H1 (cell line): ENCODE results near the gene RIPPLY3. TPM values are rescaled to one million over a fixed set of nuclear protein-coding genes. Genes with fewer than 3 reads are reported as not detected.

Experiments used
- CREB1 ChIP-seq: IDR thresholded peaks from 2 replicates; pipeline ENCODE4 v1.6.1; 2012; ENCODE audit warnings: inconsistent platforms
- GABPA ChIP-seq: IDR thresholded peaks from 2 replicates; pipeline ENCODE4 v1.6.1; 2011; ENCODE audit warnings: mild to moderate bottlenecking, low read length, moderate library complexity, borderline replicate concordance; ENCODE audit not compliant: insufficient read depth
- polyA plus RNA-seq, 7 experiments: library from polyadenylated mRNA; depleted of rRNA in 3 of 7; stranded (reverse) in 5 of 7; unstranded in 2 of 7; fragments of >200 nt in 5 of 7; fragments of 200-250 nt in 2 of 7; gene quantifications; 1 replicate in 5 of 7; 2 replicates in 1 of 7; 4 replicates in 1 of 7; pipeline versions ENCODE4 v1.2.1 to v1.2.3, GENCODE V29; 2011 to 2013; ENCODE audit warnings: missing spikeins in 2 of 7, mixed read lengths in 2 of 7
- total RNA-seq: library from RNA; stranded (reverse); fragmentation: NEBNext Ultra II Directional; extraction: Animal tissue kit (Norgen Biotek cat#: 25700); gene quantifications from 2 replicates; pipeline ENCODE4 v1.2.1, GENCODE V29; 2021

Gene RIPPLY3
- total and polyA plus RNA-seq, 2 of the 8 experiments (the other 6 are each of a cell fraction or from before 2014, with no cell fraction given), result 2.0 to 2.2 TPM

DNA sequence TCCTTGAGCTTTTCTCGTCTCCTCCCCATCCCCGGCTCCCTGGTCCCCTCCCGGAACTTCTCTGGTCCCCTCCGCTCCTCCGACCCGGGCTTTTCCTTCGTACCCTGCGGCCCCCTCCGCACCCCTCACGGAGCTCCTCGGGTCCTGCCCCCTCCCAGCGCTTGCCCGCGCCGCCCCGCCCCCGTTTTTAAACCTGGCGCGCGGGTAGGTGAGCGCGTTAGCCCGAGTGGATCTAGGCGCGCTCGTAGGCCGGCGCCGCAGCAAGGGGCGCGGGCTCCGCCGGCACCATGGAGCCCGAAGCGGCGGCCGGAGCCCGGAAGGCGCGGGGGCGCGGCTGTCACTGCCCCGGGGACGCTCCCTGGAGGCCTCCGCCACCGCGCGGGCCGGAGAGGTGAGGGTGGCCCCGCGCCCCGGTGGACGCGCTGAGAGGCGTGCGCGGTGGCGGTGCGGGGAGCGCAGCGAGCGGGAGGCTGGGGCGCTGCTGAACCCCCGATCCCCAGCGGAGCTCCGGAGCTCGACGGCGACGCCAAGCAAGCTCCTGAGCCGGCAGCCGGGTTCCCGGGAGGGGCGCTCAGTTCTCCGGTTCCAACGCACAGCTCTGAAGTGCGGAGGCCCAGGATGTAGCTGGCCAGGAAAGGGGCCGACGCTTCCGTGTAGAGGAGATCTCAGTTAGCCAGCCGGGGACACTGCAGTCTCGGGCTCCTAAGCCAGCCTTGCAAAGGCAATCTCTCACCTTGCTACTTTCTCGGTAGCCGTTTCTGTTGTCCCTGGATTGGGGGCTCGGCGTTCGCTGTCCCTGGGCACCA lies at the start of gene RIPPLY3 (continued):
- 0 out of 2 replicates have a peak, but pooled peaks have one; percentile 12 for TF ChIP-seq GABPA
- no peak for TF ChIP-seq CREB1
